Epithelial cell of esophagus (primary cell): Measurements from ENCODE around the gene SCYGR6.
A peak's percentile ranks its signal among the peaks of the same experiment; 100 is the strongest.
"Not testable (repeated sequence)": the region's sequence is repeated elsewhere in the genome, so short reads cannot be mapped to it uniquely, and the experiment has no call there.

Source experiments
- DNase-seq: peaks from one replicate; pipeline ENCODE4 v3.0.0; 2010; ENCODE audit warnings: low read depth
- H3K4me3 ChIP-seq: 2 replicates; pipeline ENCODE4 v1.5.1; 2011; ENCODE audit warnings: mild to moderate bottlenecking, low read length, control low read depth
- TF ChIP-seq, protein P1 (sequence below): IDR thresholded peaks from 2 replicates; pipeline ENCODE4 v1.5.1; 2011; ENCODE audit warnings: low read depth, mild to moderate bottlenecking, low read length, control low read depth, inconsistent platforms; ENCODE audit not compliant: insufficient read depth; ENCODE audit errors: missing control alignments

The SCYGR6 gene

DNA sequence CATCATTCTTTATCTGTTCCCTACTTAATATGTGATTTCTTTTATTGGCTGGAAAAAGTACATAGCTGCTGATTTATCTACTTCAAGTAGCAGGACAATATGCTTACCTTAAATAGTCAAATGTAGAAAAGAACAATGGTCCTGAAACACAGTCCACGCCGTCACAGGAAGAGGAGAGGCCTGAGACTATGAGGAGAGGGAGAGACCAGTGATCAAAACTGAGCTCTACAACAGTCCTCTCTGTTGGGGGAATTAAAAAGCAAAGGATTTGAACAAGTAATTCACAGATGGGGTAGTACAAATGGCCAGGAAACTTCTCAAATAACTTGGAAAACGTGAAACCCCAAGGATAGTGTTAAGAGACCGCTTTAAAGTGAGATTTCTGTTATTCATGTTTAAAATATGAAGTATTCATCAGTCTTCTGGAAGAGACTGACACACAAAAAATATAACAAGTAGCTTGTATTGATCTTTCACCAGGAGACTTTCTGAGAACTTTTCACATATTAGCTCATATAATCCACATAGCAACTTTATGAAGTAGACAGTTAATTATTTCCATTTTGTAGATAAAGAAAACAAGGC lies 41.3 kb upstream of the SCYGR6 start:
- TF ChIP-seq, protein P1, sequence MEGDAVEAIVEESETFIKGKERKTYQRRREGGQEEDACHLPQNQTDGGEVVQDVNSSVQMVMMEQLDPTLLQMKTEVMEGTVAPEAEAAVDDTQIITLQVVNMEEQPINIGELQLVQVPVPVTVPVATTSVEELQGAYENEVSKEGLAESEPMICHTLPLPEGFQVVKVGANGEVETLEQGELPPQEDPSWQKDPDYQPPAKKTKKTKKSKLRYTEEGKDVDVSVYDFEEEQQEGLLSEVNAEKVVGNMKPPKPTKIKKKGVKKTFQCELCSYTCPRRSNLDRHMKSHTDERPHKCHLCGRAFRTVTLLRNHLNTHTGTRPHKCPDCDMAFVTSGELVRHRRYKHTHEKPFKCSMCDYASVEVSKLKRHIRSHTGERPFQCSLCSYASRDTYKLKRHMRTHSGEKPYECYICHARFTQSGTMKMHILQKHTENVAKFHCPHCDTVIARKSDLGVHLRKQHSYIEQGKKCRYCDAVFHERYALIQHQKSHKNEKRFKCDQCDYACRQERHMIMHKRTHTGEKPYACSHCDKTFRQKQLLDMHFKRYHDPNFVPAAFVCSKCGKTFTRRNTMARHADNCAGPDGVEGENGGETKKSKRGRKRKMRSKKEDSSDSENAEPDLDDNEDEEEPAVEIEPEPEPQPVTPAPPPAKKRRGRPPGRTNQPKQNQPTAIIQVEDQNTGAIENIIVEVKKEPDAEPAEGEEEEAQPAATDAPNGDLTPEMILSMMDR, result no peak
- no peak for DNase-seq
- H3K4me3 ChIP-seq, result no peak overlapping the region

DNA sequence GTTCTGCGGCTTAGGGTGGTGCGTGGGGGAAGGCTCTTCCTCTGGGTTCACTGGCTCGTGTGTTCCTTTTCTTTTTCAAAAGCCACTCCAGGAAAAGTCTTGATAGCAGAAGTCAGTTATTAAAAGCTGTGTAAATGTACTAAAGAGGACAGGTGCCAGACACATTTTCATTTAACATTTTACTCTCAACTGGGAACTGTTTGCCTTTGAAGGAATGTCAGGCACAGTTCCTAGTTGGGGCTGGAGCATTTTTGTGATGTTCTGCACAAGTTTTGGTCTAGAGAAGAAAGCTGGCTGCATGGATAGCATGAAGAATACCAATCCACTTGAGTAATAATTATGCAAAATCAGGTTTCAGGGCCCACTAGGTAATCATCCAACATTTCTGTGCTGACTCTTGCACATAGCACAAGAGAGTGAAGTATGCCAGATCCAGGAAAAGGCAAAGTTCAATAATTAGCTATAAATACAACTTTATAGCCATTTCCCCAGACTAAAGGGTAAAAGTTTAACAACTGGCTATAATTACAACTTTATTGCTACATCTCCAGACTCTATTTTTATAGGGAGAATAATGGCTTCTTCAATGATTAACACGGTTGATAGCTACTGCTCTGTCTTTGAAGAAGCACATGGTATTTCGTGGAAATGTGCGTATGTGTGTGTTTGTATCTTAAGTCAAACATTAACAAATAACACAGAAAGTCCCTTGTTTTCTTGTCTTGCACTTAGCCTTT lies 37.4 kb upstream of the SCYGR6 start:
- DNase-seq, result no peak
- TF ChIP-seq, protein P1, result no peak
- no peak overlapping the region for H3K4me3 ChIP-seq

DNA sequence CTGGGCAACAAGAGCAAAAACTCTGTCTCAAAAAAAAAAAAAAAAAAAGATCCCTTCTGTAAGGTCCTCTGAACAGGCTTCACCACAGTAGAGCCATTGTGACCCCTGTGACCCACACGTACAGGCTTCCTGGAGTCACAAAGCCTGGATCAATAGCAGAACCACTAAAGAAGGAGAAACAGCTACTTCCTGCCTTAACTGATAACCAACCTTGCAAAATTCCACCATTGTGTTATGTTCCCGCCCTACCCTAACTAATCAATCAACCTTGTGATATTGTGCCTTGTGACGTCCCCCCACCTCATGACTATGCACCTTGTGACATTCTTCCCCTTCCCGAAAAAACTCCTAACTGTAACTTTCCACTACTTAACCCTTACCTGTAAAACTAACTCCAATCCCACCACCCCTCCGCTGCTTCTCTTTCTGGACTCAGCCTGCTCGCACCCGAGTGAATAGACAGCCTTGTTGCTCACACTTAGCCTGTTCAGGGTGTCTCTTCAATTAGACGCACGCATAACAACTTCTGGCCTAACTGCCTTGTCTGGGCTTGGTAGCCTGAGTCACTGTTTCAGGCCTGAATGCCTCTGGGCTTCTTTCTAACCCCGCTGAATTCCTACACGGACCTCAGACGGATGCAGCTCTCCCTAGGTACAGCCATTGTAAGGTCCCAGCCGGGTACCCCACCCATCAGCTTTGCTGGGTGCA lies 35.0 kb upstream of the SCYGR6 start:
- DNase-seq, result peak; percentile 91
- H3K4me3 ChIP-seq, result no peak overlapping the region
- TF ChIP-seq, protein P1, result no peak

DNA sequence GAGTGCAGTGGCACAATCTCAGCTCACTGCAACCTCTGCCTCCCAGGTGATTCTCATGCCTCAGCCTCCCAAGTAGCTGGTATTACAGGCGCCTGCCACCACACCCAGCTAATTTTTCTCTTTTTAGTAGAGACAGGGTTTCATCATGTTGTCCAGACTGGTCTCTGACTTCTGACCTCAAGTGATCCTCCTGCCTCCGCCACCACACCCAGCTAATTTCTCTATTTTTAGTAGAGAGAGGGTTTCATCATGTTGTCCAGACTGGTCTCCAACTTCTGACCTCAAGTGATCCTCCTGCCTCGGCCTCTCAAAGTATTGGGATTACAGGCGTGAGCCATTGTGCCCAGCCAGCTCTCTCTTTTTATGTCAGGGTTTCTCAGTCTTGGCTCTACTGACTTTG lies 31.7 kb upstream of the SCYGR6 start:
- H3K4me3 ChIP-seq, DNase-seq: not testable (repeated sequence)

DNA sequence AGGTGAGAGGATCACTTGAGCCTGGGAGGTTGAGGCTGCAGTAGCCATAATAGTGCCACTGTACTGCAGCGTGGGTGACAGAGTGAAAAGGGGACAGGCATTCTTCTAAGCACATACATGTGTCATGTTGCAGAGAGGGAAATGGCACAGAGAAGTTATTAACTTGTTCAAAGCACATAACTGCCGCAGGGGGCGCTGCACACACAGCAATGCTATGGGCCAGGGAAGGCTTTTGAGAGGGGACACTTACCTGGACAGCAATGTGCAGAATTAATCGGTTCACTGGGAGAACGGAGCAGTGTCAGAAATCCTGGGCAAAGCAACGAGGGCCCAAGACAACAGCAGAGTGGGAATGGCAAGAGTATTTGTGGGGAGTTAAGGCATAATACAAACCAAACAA lies 23.5 kb upstream of the SCYGR6 start:
- TF ChIP-seq, protein P1, result peak; percentile 28
- peak; percentile 20 for DNase-seq
- no peak overlapping the region for H3K4me3 ChIP-seq

DNA sequence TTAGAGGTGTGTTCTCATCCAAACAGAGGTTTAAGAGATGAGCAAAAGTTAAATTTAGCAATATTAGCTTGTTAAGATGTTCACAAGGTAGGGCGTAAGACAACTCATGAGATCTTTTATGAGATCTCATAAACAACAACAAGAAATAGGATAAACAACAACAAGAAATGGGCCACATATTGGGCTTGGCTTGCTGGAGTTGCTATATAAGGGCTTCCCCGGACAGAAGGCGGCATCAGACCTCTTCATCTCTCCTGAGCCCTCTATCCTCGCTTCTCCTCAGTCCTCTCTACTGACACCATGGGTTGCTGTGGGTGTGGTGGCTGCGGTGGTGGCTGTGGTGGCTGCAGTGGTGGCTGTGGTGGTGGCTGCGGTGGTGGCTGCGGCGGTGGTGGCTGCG lies 21.0 kb upstream of the SCYGR6 start, which contains the start of gene SCYGR8:
SCYGR8 (plus strand) TSS at position 301 of the 400 bp plus-strand sequence; CDS start at position 301, 0 bp downstream.
- TF ChIP-seq, protein P1, result no peak
- no peak for DNase-seq
- H3K4me3 ChIP-seq, result no peak within 1 kb of the TSS

DNA sequence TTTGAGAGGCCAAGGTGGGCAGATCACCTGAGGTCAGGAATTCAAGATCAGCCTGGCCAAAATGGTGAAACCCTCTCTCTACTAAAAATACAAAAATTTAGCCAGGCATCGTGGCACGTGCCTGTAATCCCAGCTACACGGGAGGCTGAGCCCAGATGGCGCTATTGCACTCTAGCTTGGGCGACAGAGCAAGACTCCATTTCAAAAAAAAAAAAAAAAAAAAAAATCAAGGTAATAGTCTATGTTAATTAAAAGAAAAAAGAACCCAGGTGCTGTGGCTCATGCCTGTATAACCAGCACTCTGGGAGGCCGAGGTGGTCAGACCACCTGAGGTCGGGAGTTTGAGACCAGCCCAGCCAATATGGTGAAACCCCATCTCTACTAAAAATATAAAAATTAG lies 16.1 kb upstream of the SCYGR6 start:
- not testable (repeated sequence) for H3K4me3 ChIP-seq
- peak; percentile 14 for DNase-seq
- TF ChIP-seq, protein P1, result peak; percentile 23
